ENCODE data around the gene TTLL6.

Gene TTLL6

GRCh38 chr17:48735062-48735351, 82.0 kb downstream of the TTLL6 start:
- DNase-seq = no peak

- peak; percentile 42 for DNase-seq
Measured at GRCh38 chr17:48734333-48735061, 82.5 kb downstream of the TTLL6 start.

- peak; percentile 30 for DNase-seq
Measured at GRCh38 chr17:48733632-48734328, 83.2 kb downstream of the TTLL6 start.

- DNase-seq = no peak
Measured at GRCh38 chr17:48732688-48733629, 84.1 kb downstream of the TTLL6 start.

- no peak for DNase-seq
Measured at GRCh38 chr17:48731355-48731754, 85.7 kb downstream of the TTLL6 start.

GRCh38 chr17:48730240-48730550, 86.8 kb downstream of the TTLL6 start:
- peak; percentile 14 for DNase-seq

- DNase-seq = peak; percentile 36
Measured at GRCh38 chr17:48729335-48730239, 87.4 kb downstream of the TTLL6 start.

- peak; percentile 59 for DNase-seq
Measured at GRCh38 chr17:48728232-48729231, 88.5 kb downstream of the TTLL6 start, which contains the start of gene HOXB13. Gene HOXB13, minus strand, starts transcription at chr17:48728750. Its CDS starts 157 bp downstream, at chr17:48728593.

- no peak for DNase-seq
Measured at GRCh38 chr17:48727415-48728175, 89.4 kb downstream of the TTLL6 start.

- DNase-seq = no peak
Measured at GRCh38 chr17:48726916-48727286, 90.1 kb downstream of the TTLL6 start.

- peak; percentile 54 for DNase-seq
Measured at GRCh38 chr17:48726114-48726915, 90.7 kb downstream of the TTLL6 start.

GRCh38 chr17:48725288-48726064, 91.6 kb downstream of the TTLL6 start:
- DNase-seq = peak; percentile 49

- DNase-seq = no peak
Measured at GRCh38 chr17:48725004-48725287, 92.1 kb downstream of the TTLL6 start.

GRCh38 chr17:48724251-48725003, 92.6 kb downstream of the TTLL6 start:
- DNase-seq = peak; percentile 94

GRCh38 chr17:48723423-48724250, 93.4 kb downstream of the TTLL6 start:
- DNase-seq = peak; percentile 62

GRCh38 chr17:48722915-48723422, 94.1 kb downstream of the TTLL6 start, which contains the start of gene PRAC2:
Gene PRAC2, plus strand, starts transcription at chr17:48723185. Its CDS starts 1,226 bp downstream, at chr17:48724411.
- DNase-seq = peak; percentile 39

All from eye (tissue), 1 donor.